ENCODE data around the gene LTBP2. TPM values are rescaled to one million over a fixed set of nuclear protein-coding genes. Genes with fewer than 3 reads are reported as not detected.

The LTBP2 gene
- total RNA-seq, 1 experiment from 2014 or later = 17.4 TPM

DNA sequence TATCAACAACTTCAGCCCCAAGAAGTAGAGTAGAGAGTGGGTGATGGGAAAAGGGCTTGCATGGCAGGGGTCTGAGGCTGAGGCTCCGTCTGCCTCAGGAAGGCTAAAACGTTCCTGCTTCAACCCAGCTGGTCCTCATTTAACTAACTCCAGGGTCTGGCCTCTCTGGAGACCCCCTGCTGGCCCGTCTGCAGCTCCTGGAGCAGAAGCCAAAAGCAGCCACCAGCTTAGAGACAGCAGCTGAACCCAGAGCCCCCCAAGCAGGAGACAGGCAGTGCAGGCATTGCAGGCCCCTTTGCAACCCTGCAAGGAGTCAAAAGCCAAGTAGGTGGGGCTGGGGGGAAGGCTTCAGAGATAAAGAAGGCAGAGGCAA lies 25.1 kb upstream of the LTBP2 start:
- no peaks in the 10 kb centered on the region for H4K20me1 ChIP-seq (ENCODE audit: low read length)
- intact Hi-C loops (cut with micrococcal nuclease) = no loop called here
- H3K79me2 ChIP-seq (ENCODE audit: low read length) = no peaks in the 10 kb centered on the region
- TF ChIP-seq CTCF (conservative IDR thresholded peaks at IDR 0.05; ENCODE audit: low read depth, low read length) = no peak
- no peak for TF ChIP-seq EZH2phosphoT487 (IDR thresholded peaks at IDR 0.05; ENCODE audit: borderline replicate concordance, low read length)
- no peak for TF ChIP-seq EZH2 (IDR thresholded peaks at IDR 0.05; ENCODE audit: low read length, unreplicated experiment)
- DNase-seq (no peak), ATAC-seq (no peak)
- BruUV-seq (replicated peaks) = no TSS peak
- CTCF ChIA-PET = no interaction called here
- H3K4me1 ChIP-seq (ENCODE audit: insufficient read depth, low read length) = peaks cover 7% of the 10 kb centered on the region; the same call in 1 of the 2 replicates
- H3K9me3 ChIP-seq (ENCODE audit: low read length) = no peaks in the 10 kb centered on the region
- no peak overlapping the region for H2AFZ ChIP-seq (ENCODE audit: low read length)
- no peak overlapping the region for H3K4me2 ChIP-seq (ENCODE audit: low read length)
- no peak overlapping the region for H3K27ac ChIP-seq (ENCODE audit: low read length)
- H3K27me3 ChIP-seq (ENCODE audit: low read length) = no peaks in the 10 kb centered on the region
- H3K36me3 ChIP-seq (ENCODE audit: low read depth, low read length) = no peaks in the 10 kb centered on the region
- H3F3A ChIP-seq (ENCODE audit: low read length, unreplicated experiment) = no peaks in the 10 kb centered on the region
- POLR2A ChIA-PET (ENCODE audit: unreplicated experiment) = no interaction called here
- no peaks in the 10 kb centered on the region for H3K9me2 ChIP-seq (replicated peaks; ENCODE audit: low read length)
- H3K4me3 ChIP-seq (ENCODE audit: low read length) = no peak overlapping the region
- no peak overlapping the region for H3K9ac ChIP-seq (ENCODE audit: low read length)

DNA sequence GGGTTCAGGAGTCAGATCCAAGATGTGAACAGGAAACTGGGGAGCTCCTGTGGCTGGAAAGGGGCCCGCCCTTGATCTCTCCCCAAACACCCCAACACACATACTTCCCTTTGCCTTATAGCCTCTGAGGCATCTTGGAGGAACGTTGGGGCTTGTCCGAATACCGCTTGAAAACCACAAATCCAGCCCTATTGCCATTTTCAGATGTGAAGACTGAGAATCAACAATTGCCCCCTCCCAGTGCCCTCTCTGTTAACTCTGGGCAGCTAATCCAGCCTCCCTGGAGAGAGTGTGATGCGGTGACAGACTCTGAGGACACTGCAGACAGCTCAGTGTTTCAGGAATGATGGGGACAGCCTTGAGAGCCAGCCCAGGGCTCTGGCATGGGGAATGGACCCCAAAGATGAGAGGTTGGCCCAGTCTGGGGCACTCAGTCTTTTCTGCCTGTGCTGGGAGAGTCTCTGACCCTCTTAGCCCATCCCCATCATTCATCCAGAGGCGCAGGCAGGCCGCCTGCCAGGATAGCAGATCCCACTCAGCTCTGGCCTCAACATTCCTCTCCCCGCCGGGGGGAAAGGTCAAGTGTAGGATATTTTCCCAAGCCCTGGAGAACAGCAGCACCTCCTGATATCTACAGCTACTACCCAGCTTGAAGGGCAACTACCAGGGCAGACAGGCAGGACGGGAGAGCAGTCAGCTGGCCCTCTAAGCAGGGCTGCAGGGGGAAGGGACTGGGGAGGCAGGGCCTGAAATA lies 24.6 kb upstream of the LTBP2 start:
- Histone ChIP-seq H4K20me1 (ENCODE audit: low read length) (no peaks in the 10 kb centered on the region), H3K27ac (ENCODE audit: low read length) (no peak overlapping the region), H3F3A (ENCODE audit: low read length, unreplicated experiment) (no peaks in the 10 kb centered on the region), H3K79me2 (ENCODE audit: low read length) (no peaks in the 10 kb centered on the region), H3K4me1 (ENCODE audit: insufficient read depth, low read length) (peaks cover 7% of the 10 kb centered on the region; the same call in 1 of the 2 replicates), H3K4me3 (ENCODE audit: low read length) (no peak overlapping the region), H3K27me3 (ENCODE audit: low read length) (no peaks in the 10 kb centered on the region), H3K9ac (ENCODE audit: low read length) (no peak overlapping the region), H3K9me2 (replicated peaks; ENCODE audit: low read length) (no peaks in the 10 kb centered on the region), H3K9me3 (ENCODE audit: low read length) (no peaks in the 10 kb centered on the region), H3K36me3 (ENCODE audit: low read depth, low read length) (no peaks in the 10 kb centered on the region), H2AFZ (ENCODE audit: low read length) (no peak overlapping the region), H3K4me2 (ENCODE audit: low read length) (no peak overlapping the region)
- TF ChIP-seq EZH2phosphoT487 (IDR thresholded peaks at IDR 0.05; ENCODE audit: borderline replicate concordance, low read length) (no peak), CTCF (conservative IDR thresholded peaks at IDR 0.05; ENCODE audit: low read depth, low read length) (no peak), EZH2 (IDR thresholded peaks at IDR 0.05; ENCODE audit: low read length, unreplicated experiment) (no peak)
- POLR2A ChIA-PET (ENCODE audit: unreplicated experiment) = no interaction called here
- intact Hi-C loops (cut with micrococcal nuclease) = no loop called here
- BruUV-seq (replicated peaks) = no TSS peak
- CTCF ChIA-PET = interaction anchor here (0.6 kb wide), 1 partner anchor 134 kb away, joined by 4 read pairs; no protein-coding TSS in a partner anchor
- ATAC-seq = no peak
- DNase-seq = no peak

GRCh38 chr14:74635847-74636246 lies 23.8 kb upstream of the LTBP2 start:
- H3K79me2 ChIP-seq (ENCODE audit: low read length) = no peaks in the 10 kb centered on the region
- H3F3A ChIP-seq (ENCODE audit: low read length, unreplicated experiment) = no peaks in the 10 kb centered on the region
- H4K20me1 ChIP-seq (ENCODE audit: low read length) = no peaks in the 10 kb centered on the region
- H3K9ac ChIP-seq (ENCODE audit: low read length) = no peak overlapping the region
- POLR2A ChIA-PET (ENCODE audit: unreplicated experiment) = no interaction called here
- H3K27me3 ChIP-seq (ENCODE audit: low read length) = no peaks in the 10 kb centered on the region
- H3K4me2 ChIP-seq (ENCODE audit: low read length) = no peak overlapping the region
- ATAC-seq = no peak
- CTCF ChIA-PET = interaction anchor here (0.6 kb wide), 1 partner anchor 133 kb away, joined by 4 read pairs; no protein-coding TSS in a partner anchor
- H3K4me3 ChIP-seq (ENCODE audit: low read length) = no peak overlapping the region
- no peaks in the 10 kb centered on the region for H3K9me3 ChIP-seq (ENCODE audit: low read length)
- no peak overlapping the region for H2AFZ ChIP-seq (ENCODE audit: low read length)
- H3K4me1 ChIP-seq (ENCODE audit: insufficient read depth, low read length) = peaks cover 7% of the 10 kb centered on the region; the same call in 1 of the 2 replicates
- BruUV-seq (replicated peaks) = no TSS peak
- H3K27ac ChIP-seq (ENCODE audit: low read length) = no peak overlapping the region
- intact Hi-C loops (cut with micrococcal nuclease) = no loop called here
- H3K36me3 ChIP-seq (ENCODE audit: low read depth, low read length) = no peaks in the 10 kb centered on the region
- no peaks in the 10 kb centered on the region for H3K9me2 ChIP-seq (replicated peaks; ENCODE audit: low read length)
- no peak for DNase-seq
- TF ChIP-seq EZH2phosphoT487 (IDR thresholded peaks at IDR 0.05; ENCODE audit: borderline replicate concordance, low read length) = no peak
- no peak for TF ChIP-seq EZH2 (IDR thresholded peaks at IDR 0.05; ENCODE audit: low read length, unreplicated experiment)
- no peak for TF ChIP-seq CTCF (conservative IDR thresholded peaks at IDR 0.05; ENCODE audit: low read depth, low read length)
